ENCODE results near the gene VEZT.

DNA sequence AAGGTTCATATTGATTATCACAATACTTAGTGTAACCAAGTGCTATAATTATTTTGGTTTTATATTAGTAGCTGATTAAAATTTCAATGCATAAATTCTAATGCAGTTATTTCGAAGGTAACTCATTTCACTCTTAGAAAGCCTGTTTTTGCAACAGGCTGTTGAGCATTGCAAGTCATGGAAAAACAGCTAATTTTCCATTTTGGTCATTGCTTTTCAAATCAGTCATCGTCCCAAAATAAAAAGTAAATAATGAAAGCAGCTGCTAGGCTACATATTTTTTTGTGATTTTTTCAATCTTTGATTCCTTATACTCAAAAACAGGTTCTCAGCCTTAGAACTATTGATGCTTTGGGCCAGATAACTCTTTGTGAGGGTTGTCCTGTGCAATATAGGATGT lies 22.9 kb downstream of the VEZT start:
- TF ChIP-seq, protein P1, sequence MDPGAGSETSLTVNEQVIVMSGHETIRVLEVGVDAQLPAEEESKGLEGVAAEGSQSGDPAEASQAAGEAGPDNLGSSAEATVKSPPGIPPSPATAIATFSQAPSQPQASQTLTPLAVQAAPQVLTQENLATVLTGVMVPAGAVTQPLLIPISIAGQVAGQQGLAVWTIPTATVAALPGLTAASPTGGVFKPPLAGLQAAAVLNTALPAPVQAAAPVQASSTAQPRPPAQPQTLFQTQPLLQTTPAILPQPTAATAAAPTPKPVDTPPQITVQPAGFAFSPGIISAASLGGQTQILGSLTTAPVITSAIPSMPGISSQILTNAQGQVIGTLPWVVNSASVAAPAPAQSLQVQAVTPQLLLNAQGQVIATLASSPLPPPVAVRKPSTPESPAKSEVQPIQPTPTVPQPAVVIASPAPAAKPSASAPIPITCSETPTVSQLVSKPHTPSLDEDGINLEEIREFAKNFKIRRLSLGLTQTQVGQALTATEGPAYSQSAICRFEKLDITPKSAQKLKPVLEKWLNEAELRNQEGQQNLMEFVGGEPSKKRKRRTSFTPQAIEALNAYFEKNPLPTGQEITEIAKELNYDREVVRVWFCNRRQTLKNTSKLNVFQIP (CRISPR knock-in tag; IDR thresholded peaks at IDR 0.05; ENCODE audit: borderline replicate concordance, low read depth) = no peak
- TF ChIP-seq BACH2 (CRISPR knock-in tag; IDR thresholded peaks at IDR 0.05; ENCODE audit: borderline replicate concordance) (no peak), ESRRG (CRISPR knock-in tag; IDR thresholded peaks at IDR 0.05) (no peak)
- TF ChIP-seq, protein P2, sequence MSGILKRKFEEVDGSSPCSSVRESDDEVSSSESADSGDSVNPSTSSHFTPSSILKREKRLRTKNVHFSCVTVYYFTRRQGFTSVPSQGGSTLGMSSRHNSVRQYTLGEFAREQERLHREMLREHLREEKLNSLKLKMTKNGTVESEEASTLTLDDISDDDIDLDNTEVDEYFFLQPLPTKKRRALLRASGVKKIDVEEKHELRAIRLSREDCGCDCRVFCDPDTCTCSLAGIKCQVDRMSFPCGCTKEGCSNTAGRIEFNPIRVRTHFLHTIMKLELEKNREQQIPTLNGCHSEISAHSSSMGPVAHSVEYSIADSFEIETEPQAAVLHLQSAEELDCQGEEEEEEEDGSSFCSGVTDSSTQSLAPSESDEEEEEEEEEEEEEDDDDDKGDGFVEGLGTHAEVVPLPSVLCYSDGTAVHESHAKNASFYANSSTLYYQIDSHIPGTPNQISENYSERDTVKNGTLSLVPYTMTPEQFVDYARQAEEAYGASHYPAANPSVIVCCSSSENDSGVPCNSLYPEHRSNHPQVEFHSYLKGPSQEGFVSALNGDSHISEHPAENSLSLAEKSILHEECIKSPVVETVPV (CRISPR knock-in tag; IDR thresholded peaks at IDR 0.05) = no peak

Data from SK-N-SH treated with all-trans-retinoic acid at 6 μM for 48 hours (cell line).